ENCODE results near the gene PRG3. TPM values are rescaled to one million over a fixed set of nuclear protein-coding genes. Genes with fewer than 3 reads are reported as not detected.

The PRG3 gene
- total and polyA plus RNA-seq, 8 donors = not detected

DNA sequence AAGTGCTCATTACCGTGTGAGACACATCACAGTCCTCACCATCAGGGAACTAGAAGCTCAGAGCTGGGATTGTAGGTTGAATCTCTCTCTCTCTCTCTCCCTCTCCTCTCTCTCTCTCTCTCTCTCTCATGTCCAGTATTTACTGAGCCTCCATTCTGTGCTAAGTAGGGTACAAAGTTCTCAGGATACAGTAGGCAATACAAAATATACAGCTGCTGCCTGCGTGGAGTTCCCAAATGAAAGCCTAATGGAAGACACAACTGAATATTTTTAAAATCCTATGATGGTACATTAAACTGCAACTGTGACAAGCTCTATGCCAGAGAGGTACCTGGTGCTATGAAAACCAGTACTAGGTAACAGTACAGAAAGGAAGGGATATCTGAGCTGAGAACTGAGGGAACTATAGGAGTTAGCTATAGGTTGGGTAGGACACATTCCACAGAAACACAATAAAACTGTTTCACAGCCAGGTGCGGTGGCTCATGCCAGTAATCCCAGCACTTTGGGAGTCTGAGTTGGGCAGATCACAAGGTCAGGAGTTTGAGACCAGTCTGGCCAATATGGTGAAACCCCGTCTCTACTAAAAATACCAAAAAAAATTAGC lies 19.1 kb upstream of the PRG3 start:
- FAIRE-seq = no peak
- DNase-seq = no peak
- ATAC-seq = no peak
- Histone ChIP-seq H3K9me3 (no peaks in the 10 kb centered on the region), H3K27me3 (no peaks in the 10 kb centered on the region), H3K36me3 (no peaks in the 10 kb centered on the region), H3K27ac (no peak overlapping the region), H3K4me3 (no peak overlapping the region), H3K4me1 (no peaks in the 10 kb centered on the region)
- 70 to 74% methylated on average over 4 of the region's 4 CpGs for WGBS, 2 donors
- TF ChIP-seq, protein P1, sequence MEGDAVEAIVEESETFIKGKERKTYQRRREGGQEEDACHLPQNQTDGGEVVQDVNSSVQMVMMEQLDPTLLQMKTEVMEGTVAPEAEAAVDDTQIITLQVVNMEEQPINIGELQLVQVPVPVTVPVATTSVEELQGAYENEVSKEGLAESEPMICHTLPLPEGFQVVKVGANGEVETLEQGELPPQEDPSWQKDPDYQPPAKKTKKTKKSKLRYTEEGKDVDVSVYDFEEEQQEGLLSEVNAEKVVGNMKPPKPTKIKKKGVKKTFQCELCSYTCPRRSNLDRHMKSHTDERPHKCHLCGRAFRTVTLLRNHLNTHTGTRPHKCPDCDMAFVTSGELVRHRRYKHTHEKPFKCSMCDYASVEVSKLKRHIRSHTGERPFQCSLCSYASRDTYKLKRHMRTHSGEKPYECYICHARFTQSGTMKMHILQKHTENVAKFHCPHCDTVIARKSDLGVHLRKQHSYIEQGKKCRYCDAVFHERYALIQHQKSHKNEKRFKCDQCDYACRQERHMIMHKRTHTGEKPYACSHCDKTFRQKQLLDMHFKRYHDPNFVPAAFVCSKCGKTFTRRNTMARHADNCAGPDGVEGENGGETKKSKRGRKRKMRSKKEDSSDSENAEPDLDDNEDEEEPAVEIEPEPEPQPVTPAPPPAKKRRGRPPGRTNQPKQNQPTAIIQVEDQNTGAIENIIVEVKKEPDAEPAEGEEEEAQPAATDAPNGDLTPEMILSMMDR (IDR thresholded peaks at IDR 0.05) = no peak
- intact Hi-C loops (cut with DNase I) = loop anchor here in 1 of 3 donors (10.0 kb wide), 1 partner anchor 55 kb away; no protein-coding TSS in a partner anchor

DNA sequence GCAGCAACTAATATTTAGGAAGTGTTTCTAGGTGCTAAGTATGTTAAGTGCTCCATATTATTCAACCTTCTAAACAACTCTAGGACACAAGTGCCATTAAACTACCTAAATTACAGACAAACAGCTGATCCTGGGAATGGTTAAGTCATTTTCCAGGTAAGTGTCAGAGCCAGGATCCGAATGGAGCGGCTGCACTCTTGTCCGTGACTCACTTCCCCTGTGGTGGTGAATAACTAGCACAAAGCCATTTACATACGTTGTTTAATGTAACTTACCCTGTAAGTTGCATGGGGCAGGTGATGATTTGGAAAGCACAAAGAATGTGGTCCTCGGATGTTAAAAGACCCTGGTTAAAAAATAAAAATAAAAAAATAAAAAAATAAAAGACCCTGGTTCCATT lies 18.3 kb upstream of the PRG3 start:
- Histone ChIP-seq H3K36me3 (no peaks in the 10 kb centered on the region), H3K27ac (no peak overlapping the region), H3K9me3 (no peaks in the 10 kb centered on the region), H3K4me3 (no peak overlapping the region), H3K4me1 (no peaks in the 10 kb centered on the region), H3K27me3 (no peaks in the 10 kb centered on the region)
- intact Hi-C loops (cut with DNase I) = no loop called here
- no peak for DNase-seq
- TF ChIP-seq, protein P1 (IDR thresholded peaks at IDR 0.05) = no peak
- no peak for ATAC-seq
- FAIRE-seq = no peak
- WGBS, 2 donors = 84 to 89% methylated on average over 5 of the region's 5 CpGs

DNA sequence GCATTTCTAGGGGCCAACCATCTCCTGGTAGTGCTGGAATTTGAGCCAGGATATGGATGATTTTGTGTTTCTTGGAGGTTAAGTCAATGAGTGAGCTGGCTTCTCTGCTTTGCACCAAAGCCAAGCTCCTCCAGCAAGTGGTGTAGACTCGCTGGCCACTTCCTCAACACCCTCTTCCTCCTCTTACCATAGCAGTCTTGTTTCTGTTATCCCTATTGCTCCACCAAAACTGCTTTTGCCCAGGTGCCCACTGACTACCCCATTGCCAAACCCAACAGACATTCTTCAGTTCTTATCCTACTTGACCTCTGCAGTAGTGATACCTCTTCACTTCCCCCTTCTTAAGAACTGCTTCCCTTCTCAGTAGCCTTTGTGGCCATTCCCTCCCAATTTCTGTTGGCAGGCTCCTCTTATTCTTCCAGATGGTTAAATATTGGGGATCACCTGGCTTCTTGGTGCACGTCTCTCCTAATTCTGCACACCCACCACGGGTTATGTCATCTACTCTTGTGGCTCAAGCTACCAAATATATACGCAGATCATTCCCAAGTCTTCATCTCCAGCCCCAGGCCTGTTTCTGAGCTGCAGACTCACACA lies 16.5 kb upstream of the PRG3 start:
- DNase-seq = no peak
- no peaks in the 10 kb centered on the region for H3K36me3 ChIP-seq
- no peak overlapping the region for H3K27ac ChIP-seq
- FAIRE-seq = no peak
- WGBS, 2 donors = 87 to 88% methylated on average over 4 of the region's 4 CpGs
- intact Hi-C loops (cut with DNase I) = no loop called here
- no peak for ATAC-seq
- H3K9me3 ChIP-seq = no peaks in the 10 kb centered on the region
- no peaks in the 10 kb centered on the region for H3K27me3 ChIP-seq
- H3K4me3 ChIP-seq = no peak overlapping the region
- TF ChIP-seq, protein P1 (IDR thresholded peaks at IDR 0.05) = no peak
- no peaks in the 10 kb centered on the region for H3K4me1 ChIP-seq

DNA sequence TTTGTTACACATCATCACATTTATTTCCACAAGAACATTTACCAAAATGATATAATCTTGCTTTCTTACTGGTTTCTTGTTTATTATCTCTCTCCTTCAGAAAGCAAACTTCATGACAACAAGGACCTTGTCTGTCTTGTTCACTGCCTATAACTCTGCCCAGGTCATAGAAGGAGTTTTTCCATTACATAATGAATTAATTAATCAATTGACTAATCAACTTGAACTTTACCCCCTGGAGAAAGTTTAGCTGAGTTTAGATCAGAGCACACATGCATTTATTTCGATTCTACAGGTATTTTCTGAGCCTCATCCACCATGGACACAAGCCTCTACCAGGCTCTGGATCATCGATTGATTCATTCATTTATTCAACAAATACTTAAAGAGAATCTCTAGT lies 15.8 kb upstream of the PRG3 start:
- no peak overlapping the region for H3K4me3 ChIP-seq
- 46 to 51% methylated on average over 2 of the region's 2 CpGs for WGBS, 2 donors
- TF ChIP-seq, protein P1 (IDR thresholded peaks at IDR 0.05) = no peak
- H3K9me3 ChIP-seq = no peaks in the 10 kb centered on the region
- H3K4me1 ChIP-seq = no peaks in the 10 kb centered on the region
- H3K36me3 ChIP-seq = no peaks in the 10 kb centered on the region
- H3K27me3 ChIP-seq = no peaks in the 10 kb centered on the region
- H3K27ac ChIP-seq = no peak overlapping the region
- ATAC-seq (no peak), FAIRE-seq (no peak), DNase-seq (no peak)
- intact Hi-C loops (cut with DNase I) = no loop called here

DNA sequence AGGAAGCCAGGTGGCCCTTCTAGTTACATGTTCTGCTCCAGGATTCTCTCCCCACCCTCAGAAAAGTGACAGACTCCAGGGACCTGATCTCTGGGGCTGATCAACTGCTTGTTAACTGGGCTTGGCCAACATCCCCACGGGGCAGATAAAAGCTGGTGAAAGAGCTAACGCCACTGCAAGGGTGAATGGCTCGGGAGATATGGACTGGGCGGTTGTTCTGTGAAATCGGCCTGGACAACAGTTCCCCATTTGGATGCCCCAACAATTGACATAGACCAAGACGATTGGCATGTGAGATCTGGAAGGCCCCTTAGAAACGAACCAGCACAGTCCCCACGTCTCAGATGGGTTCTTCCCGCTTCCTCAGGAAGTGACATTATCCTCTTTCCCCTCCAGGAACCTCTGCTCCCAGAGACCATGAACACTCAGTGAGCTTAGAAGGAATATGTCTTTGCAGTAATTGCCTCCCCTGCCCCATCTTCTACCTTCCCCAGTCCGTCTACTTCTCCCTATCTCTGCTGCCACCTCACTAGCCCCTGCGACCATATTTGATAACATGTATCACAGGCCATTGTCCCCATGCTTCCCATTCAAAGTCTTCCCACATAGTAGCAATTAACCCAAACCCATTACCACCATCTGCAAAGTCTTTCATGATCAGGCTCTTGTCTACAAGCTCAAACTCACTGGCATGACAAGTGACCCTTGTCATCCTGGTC lies 15.1 kb upstream of the PRG3 start:
- no peak overlapping the region for H3K27ac ChIP-seq
- H3K9me3 ChIP-seq = no peaks in the 10 kb centered on the region
- DNase-seq = no peak
- intact Hi-C loops (cut with DNase I) = no loop called here
- H3K4me1 ChIP-seq = no peaks in the 10 kb centered on the region
- 83 to 89% methylated on average over 11 of the region's 11 CpGs for WGBS, 2 donors
- TF ChIP-seq, protein P1 (IDR thresholded peaks at IDR 0.05) = no peak
- no peaks in the 10 kb centered on the region for H3K36me3 ChIP-seq
- no peaks in the 10 kb centered on the region for H3K27me3 ChIP-seq
- no peak overlapping the region for H3K4me3 ChIP-seq
- no peak for FAIRE-seq
- no peak for ATAC-seq

Data from pancreas (tissue), 10 donors.